Brain microvascular endothelial cell (primary cell): ENCODE results near the gene AKR1C2.
A peak's percentile ranks its signal among the peaks of the same experiment; 100 is the strongest.
"Not testable (repeated sequence)": the region's sequence is repeated elsewhere in the genome, so short reads cannot be mapped to it uniquely, and the experiment has no call there.

Experiments used
- DNase-seq: peaks from one replicate; pipeline ENCODE4 v3.0.0-alpha.2; 2020
- H3K27ac ChIP-seq: fragments of 250-450 bp; sonication (Bioruptor Pico); 2 replicates; pipeline ENCODE4 v1.5.1; 2020; ENCODE audit warnings: mild to moderate bottlenecking, moderate library complexity
- H3K27me3 ChIP-seq: fragments of 250-450 bp; sonication (Bioruptor Pico); replicated peaks from 2 replicates; pipeline ENCODE4 v1.5.1; 2020; ENCODE audit warnings: mild to moderate bottlenecking
- H3K36me3 ChIP-seq: fragments of 250-450 bp; sonication (Bioruptor Pico); replicated peaks from 2 replicates; pipeline ENCODE4 v1.5.1; 2020; ENCODE audit warnings: mild to moderate bottlenecking
- H3K4me3 ChIP-seq: 2 replicates; pipeline ENCODE4 v1.5.1; 2011; ENCODE audit warnings: low read depth, mild to moderate bottlenecking, control low read depth, low read length, moderate library complexity
- in situ Hi-C: cut with HindIII; loops from 2 replicates; pipeline ENCODE4 v1.10.0; 2017; ENCODE audit warnings: low sequenced_read_pairs, low pct_ligation_motif_present
- TF ChIP-seq, protein P1 (sequence below): IDR thresholded peaks from 2 replicates; pipeline ENCODE4 v1.5.1; 2011; ENCODE audit warnings: low read depth, mild to moderate bottlenecking, moderate library complexity, low read length, control low read depth, inconsistent platforms; ENCODE audit errors: missing control alignments

AKR1C2 gene

DNA sequence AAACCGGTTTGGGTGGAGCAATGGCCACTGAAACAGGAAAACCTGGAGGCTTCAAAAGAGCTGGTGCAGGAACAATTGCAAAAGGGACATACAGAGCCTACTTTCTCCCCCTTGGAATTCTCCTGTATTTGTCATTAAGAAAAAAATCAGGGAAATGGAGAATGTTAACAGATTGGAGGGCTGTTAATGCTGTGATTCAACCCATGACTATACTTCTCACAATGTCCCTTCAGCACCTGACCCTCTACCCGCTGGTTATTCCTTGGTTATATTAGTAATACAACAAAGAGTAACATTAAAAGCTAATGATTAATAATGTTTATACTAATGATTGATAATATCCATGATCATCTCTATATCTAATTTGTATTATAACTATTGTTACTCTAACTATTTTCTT, 34.4 kb upstream of the AKR1C2 start:
- TF ChIP-seq, protein P1, sequence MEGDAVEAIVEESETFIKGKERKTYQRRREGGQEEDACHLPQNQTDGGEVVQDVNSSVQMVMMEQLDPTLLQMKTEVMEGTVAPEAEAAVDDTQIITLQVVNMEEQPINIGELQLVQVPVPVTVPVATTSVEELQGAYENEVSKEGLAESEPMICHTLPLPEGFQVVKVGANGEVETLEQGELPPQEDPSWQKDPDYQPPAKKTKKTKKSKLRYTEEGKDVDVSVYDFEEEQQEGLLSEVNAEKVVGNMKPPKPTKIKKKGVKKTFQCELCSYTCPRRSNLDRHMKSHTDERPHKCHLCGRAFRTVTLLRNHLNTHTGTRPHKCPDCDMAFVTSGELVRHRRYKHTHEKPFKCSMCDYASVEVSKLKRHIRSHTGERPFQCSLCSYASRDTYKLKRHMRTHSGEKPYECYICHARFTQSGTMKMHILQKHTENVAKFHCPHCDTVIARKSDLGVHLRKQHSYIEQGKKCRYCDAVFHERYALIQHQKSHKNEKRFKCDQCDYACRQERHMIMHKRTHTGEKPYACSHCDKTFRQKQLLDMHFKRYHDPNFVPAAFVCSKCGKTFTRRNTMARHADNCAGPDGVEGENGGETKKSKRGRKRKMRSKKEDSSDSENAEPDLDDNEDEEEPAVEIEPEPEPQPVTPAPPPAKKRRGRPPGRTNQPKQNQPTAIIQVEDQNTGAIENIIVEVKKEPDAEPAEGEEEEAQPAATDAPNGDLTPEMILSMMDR: no peak
- in situ Hi-C loops: no loop called here
- Histone ChIP-seq H3K4me3 (no peak overlapping the region), H3K36me3 (no peaks in the 10 kb centered on the region), H3K27ac (no peak overlapping the region), H3K27me3 (no peaks in the 10 kb centered on the region)
- DNase-seq: no peak

DNA sequence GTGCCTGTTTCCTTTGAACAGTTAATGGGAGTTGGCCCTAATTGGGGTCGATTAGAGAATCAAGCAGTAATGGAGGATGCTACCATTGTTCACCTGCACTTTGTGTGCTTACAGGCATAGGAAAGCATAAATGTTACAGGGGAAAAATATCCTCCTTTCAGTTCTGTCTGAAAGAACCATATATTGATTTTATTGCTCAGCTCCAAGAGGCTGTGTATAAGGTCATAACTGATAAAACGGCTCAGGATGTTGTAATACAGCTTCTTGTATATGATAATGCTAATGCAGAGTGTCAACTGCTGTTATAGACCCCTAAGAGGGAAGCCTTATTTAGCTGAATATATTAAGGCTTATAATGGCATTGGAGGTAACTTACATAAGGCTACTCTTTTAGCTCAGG, 32.9 kb upstream of the AKR1C2 start:
- no peak for DNase-seq
- TF ChIP-seq, protein P1: no peak
- in situ Hi-C loops: no loop called here
- H3K27ac ChIP-seq: no peak overlapping the region
- no peaks in the 10 kb centered on the region for H3K27me3 ChIP-seq
- no peaks in the 10 kb centered on the region for H3K36me3 ChIP-seq
- no peak overlapping the region for H3K4me3 ChIP-seq

DNA sequence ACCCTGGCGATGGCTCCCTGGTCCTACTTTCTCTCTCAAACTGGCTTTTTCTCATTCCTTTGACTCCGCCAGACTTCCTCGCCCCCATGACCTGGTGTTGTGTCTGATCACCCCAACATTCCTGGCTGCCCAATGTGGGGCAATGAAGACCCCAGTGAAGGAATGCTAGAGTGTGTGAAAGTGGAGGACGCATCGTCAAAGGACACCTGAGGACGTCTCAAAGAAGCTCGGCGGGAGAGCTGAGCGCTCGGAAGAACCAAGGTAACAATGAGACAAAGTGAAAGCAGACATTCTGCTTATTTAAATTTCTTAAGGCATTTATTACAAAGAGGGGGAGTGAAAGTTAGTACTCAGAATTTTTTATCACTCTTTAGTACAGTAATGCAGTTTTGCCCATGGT, 31.7 kb upstream of the AKR1C2 start:
- no peaks in the 10 kb centered on the region for H3K27me3 ChIP-seq
- in situ Hi-C loops: no loop called here
- H3K27ac ChIP-seq: no peak overlapping the region
- DNase-seq: no peak
- no peak overlapping the region for H3K4me3 ChIP-seq
- TF ChIP-seq, protein P1: no peak
- H3K36me3 ChIP-seq: no peaks in the 10 kb centered on the region

DNA sequence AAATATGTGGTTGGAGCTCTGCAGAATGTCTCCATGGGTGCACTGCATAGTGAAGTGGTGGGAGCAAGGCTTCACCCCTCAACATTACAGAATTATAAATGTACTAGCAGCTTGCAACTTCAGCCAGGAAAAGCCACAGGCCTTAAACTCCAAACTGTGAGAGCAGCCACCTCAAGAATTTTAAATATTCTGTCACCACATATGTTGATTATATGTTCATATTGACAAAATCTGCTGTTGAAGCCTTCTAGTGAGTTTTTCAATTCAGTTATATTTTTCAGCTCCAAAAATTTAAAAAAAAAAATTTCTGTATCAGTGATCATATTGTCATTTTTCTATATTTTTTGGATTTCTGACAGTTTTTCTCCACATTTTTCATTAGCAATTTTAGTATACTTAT, 30.9 kb upstream of the AKR1C2 start:
- no peaks in the 10 kb centered on the region for H3K27me3 ChIP-seq
- peak overlapping the region; percentile 83 for H3K27ac ChIP-seq
- no peak for DNase-seq
- no peaks in the 10 kb centered on the region for H3K36me3 ChIP-seq
- no peak overlapping the region for H3K4me3 ChIP-seq
- TF ChIP-seq, protein P1: no peak
- in situ Hi-C loops: no loop called here

DNA sequence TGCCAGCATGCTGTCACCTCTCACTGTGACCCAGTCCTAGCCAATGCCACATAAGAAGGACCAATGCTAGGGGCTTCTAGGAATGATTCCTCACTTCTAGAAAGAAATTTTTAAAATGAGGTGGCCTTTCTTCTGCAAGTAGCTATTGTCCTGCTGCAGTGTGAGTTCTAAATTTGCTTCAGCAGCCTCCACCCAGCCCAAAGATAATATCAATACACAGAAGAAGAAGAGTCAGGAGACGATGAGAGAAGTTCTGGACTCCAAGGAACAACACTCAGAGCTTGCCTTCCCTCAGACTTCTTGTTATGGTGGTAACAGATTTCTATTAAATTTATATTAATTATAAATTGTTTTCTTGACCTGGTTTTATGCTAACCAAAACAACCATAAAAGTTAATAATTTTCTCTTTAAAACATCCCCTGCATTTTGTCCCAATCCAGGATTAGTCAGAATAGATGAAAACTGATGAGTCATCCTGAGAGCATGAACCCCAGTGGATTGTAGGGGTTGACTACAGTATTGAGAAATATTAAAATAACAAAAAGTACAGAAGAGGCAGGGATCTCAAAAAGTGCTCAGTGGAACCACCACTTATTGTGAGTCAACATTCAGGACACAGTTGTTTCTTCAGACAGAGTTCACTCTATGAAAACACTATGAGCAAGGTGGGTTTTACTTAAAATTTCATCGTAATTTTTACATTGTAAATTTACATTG, 29.6 kb upstream of the AKR1C2 start:
- TF ChIP-seq, protein P1: no peak
- Histone ChIP-seq H3K27me3 (no peaks in the 10 kb centered on the region), H3K27ac (peak overlapping the region; percentile 83), H3K4me3 (no peak overlapping the region), H3K36me3 (no peaks in the 10 kb centered on the region)
- peak; percentile 79 for DNase-seq
- in situ Hi-C loops: no loop called here

DNA sequence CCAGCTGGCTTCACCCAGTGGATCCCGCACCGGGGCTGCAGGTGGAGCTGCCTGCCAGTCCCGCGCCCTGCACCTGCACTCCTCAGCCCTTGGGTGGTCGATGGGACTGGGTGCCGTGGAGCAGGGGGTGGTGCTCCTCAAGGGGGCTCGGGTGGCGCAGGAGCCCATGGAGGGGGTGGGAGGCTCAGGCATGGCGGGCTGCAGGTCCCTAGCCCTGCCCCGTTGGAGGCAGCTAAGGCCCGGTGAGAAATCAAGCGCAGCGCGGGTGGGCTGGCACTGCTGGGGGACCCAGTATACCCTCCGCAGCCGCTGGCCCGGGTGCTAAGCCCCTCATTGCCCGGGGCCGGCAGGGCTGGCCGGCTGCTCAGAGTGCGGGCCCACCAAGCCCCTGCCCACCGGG, 28.8 kb upstream of the AKR1C2 start:
- H3K4me3 ChIP-seq, DNase-seq, in situ Hi-C loops, H3K27me3 ChIP-seq, H3K36me3 ChIP-seq, H3K27ac ChIP-seq: not testable (repeated sequence)

DNA sequence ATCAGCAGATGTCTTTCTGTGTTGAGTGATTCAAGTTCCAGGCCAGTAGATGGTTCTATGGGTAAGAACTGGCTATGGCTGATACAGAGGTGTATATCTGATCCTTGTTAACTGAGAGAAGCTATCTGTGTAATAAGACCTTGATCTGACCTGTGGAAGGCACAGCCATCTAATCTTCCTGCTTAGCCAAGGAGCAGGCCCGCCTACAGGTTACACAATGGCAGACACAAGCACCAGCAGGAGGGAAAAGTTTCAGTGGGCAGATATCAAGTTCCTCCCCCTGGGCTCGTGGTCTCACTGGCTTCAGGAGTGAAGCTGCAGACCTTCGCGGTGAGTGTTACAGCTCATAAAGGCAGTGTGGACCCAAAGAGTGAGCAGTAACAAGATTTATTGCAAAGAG, 27.9 kb upstream of the AKR1C2 start:
- H3K27ac ChIP-seq, in situ Hi-C loops, H3K27me3 ChIP-seq, H3K4me3 ChIP-seq, DNase-seq, H3K36me3 ChIP-seq: not testable (repeated sequence)
